DOHH2 (cell line): ENCODE data around the gene EFNB1.

Experiments used
- CTCF ChIP-seq: fragments of 200-600 bp; sonication (generic); IDR thresholded peaks from one replicate; pipeline ENCODE4 v1.5.1; 2014; ENCODE audit warnings: antibody characterized with exemption, mild to moderate bottlenecking, low read depth, low read length; ENCODE audit not compliant: poor library complexity, severe bottlenecking
- EZH2phosphoT487 ChIP-seq: fragments of 200-600 bp; sonication (generic); IDR thresholded peaks from 2 replicates; pipeline ENCODE4 v1.6.1; 2017; ENCODE audit warnings: borderline replicate concordance, mild to moderate bottlenecking, antibody characterized with exemption, low read length, moderate library complexity, mixed read lengths

- TF ChIP-seq CTCF = no peak
- no peak for TF ChIP-seq EZH2phosphoT487
These were observed 41.5 kb downstream of the EFNB1 start for GRCh38 chrX:68870357-68870756.
